MM.1S (cell line): Measurements from ENCODE around the gene CHERP.

Experiments
- DNase-seq: peaks from one replicate; pipeline ENCODE4 v3.0.0-alpha.2; 2015
- H2AFZ ChIP-seq: fragments of 300-600 bp; sonication (generic); 2 replicates; pipeline ENCODE4 v1.6.0; 2016; ENCODE audit warnings: antibody characterized with exemption, low read length
- H3F3A ChIP-seq: fragments of 300-600 bp; sonication (generic); 2 replicates; pipeline ENCODE4 v1.6.1; 2016; ENCODE audit warnings: mild to moderate bottlenecking, antibody characterized with exemption, low read length, moderate library complexity, mixed read lengths; ENCODE audit not compliant: insufficient read depth
- H3K27ac ChIP-seq: fragments of 300-600 bp; sonication (generic); 2 replicates; pipeline ENCODE4 v1.5.1; 2016; ENCODE audit warnings: mild to moderate bottlenecking, low read length
- H3K27me3 ChIP-seq: fragments of 300-600 bp; sonication (generic); replicated peaks from 2 replicates; pipeline ENCODE4 v1.6.0; 2016; ENCODE audit warnings: low read length; ENCODE audit not compliant: insufficient read depth
- H3K36me3 ChIP-seq: fragments of 300-600 bp; sonication (generic); replicated peaks from 2 replicates; pipeline ENCODE4 v1.6.1; 2016; ENCODE audit warnings: mild to moderate bottlenecking, low read length, mixed read lengths; ENCODE audit not compliant: insufficient read depth
- H3K4me1 ChIP-seq: fragments of 300-600 bp; sonication (generic); 2 replicates; pipeline ENCODE4 v1.6.1; 2016; ENCODE audit warnings: low read length, mixed read lengths
- H3K4me2 ChIP-seq: fragments of 300-600 bp; sonication (generic); 2 replicates; pipeline ENCODE4 v1.6.0; 2016; ENCODE audit warnings: low read depth, low read length
- H3K4me3 ChIP-seq: fragments of 300-600 bp; sonication (generic); 2 replicates; pipeline ENCODE4 v1.5.1; 2016; ENCODE audit warnings: low read length, mixed read lengths
- H3K79me2 ChIP-seq: fragments of 300-600 bp; sonication (generic); 2 replicates; pipeline ENCODE4 v1.6.1; 2016; ENCODE audit warnings: mixed run types, low read length, mixed read lengths
- H3K9ac ChIP-seq: fragments of 300-600 bp; sonication (generic); 2 replicates; pipeline ENCODE4 v1.6.1; 2016; ENCODE audit warnings: low read length, mixed read lengths
- H3K9me2 ChIP-seq: fragments of 300-600 bp; sonication (generic); replicated peaks from 2 replicates; pipeline ENCODE4 v1.6.1; 2016; ENCODE audit warnings: mild to moderate bottlenecking, low read length, mixed read lengths; ENCODE audit not compliant: insufficient read depth
- H3K9me3 ChIP-seq: fragments of 300-600 bp; sonication (generic); replicated peaks from 2 replicates; pipeline ENCODE4 v1.6.1; 2016; ENCODE audit warnings: mild to moderate bottlenecking, low read length, mixed read lengths; ENCODE audit not compliant: insufficient read depth
- H4K20me1 ChIP-seq: fragments of 300-600 bp; sonication (generic); 2 replicates; pipeline ENCODE4 v1.6.1; 2016; ENCODE audit warnings: mild to moderate bottlenecking, low read length, moderate library complexity, mixed read lengths; ENCODE audit not compliant: insufficient read depth
- CTCF ChIP-seq: fragments of 300-600 bp; sonication (generic); IDR thresholded peaks from 2 replicates; pipeline ENCODE4 v1.5.1; 2016; ENCODE audit warnings: antibody characterized with exemption, low read length, mixed read lengths
- EZH2 ChIP-seq: fragments of 300-600 bp; sonication (generic); optimal IDR thresholded peaks from 2 replicates; pipeline ENCODE3; 2017; ENCODE audit warnings: low read depth, mild to moderate bottlenecking, antibody characterized with exemption, low read length, mixed read lengths
- EZH2phosphoT487 ChIP-seq: fragments of 300-600 bp; sonication (generic); IDR thresholded peaks from 2 replicates; pipeline ENCODE4 v1.6.1; 2018; ENCODE audit warnings: antibody characterized with exemption, low read length

Gene CHERP

DNA sequence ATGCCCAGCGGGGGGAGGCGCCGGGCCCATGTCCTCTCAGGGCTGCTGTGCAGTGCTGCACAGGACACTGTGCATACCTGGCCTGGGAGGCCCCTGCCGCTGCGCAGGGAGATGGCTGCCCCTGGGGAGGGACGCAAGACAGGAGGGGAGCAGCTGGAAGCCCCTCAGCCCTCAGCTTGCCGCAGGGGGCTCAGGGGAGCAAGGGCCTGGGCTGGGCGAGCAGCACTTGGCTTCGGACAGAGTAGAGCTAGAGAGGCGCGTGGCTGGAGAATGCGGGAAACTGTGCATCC is 10.9 kb downstream of the CHERP start:
- no peak overlapping the region for H3K4me2 ChIP-seq
- H3K9me3 ChIP-seq: no peaks in the 10 kb centered on the region
- H3K79me2 ChIP-seq: peaks cover 63% of the 10 kb centered on the region
- no peak overlapping the region for H3K9ac ChIP-seq
- H3K9me2 ChIP-seq: no peaks in the 10 kb centered on the region
- no peak overlapping the region for H3K4me3 ChIP-seq
- no peak overlapping the region for H3K27ac ChIP-seq
- no peak for DNase-seq
- no peaks in the 10 kb centered on the region for H3K27me3 ChIP-seq
- TF ChIP-seq EZH2 (no peak), EZH2phosphoT487 (no peak), CTCF (no peak)
- H2AFZ ChIP-seq: no peak overlapping the region
- H4K20me1 ChIP-seq: peaks cover 5% of the 10 kb centered on the region
- peaks cover 4% of the 10 kb centered on the region for H3K36me3 ChIP-seq
- H3F3A ChIP-seq: no peaks in the 10 kb centered on the region
- H3K4me1 ChIP-seq: no peaks in the 10 kb centered on the region

DNA sequence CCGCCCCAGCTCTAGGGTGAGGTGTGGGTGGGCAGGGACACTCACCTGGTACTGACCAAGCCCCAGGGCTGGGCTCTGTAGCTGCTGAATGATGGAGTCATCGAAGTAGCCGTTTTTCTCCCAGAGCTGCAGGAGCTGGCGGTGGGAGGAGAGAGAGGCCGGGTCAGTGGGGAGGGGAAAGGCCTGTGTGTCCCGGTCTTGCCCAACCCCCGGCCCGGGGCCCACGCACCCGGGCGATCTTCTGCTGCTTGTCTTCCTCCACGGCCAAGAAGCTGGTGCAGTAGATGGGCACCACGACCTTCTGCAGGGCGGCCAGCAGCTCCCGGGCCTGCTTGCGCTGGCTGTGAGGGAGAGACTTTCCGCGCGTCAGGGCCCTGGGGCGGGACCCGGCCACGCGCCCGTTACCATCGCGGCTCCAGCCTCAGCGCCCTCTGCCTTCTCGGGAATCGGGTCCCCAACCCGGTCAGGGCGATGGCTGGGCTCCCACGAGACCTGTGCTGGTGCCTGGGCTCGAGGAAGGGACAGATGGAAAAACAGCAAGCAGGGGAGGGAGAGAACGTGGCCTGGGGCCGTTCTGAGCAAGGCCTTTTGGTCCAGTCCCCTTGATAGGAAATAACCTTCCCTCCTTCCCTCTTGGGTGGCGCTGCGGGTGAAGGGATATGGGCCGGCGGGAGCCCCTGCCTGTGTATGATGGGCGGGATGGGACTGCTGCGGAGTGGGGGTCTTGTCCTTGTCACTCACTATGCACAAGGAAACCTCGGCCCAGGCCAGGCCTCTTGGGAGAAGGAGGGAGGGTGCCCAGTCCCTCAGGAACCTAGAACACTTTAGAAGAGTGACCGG is 11.5 kb downstream of the CHERP start:
- no peak overlapping the region for H3K4me2 ChIP-seq
- no peaks in the 10 kb centered on the region for H3K9me3 ChIP-seq
- no peaks in the 10 kb centered on the region for H3K9me2 ChIP-seq
- TF ChIP-seq EZH2phosphoT487 (no peak), CTCF (no peak), EZH2 (no peak)
- H3K4me3 ChIP-seq: no peak overlapping the region
- no peaks in the 10 kb centered on the region for H4K20me1 ChIP-seq
- H3K36me3 ChIP-seq: peaks cover 4% of the 10 kb centered on the region
- no peaks in the 10 kb centered on the region for H3K4me1 ChIP-seq
- no peak overlapping the region for H2AFZ ChIP-seq
- H3K79me2 ChIP-seq: peaks cover 62% of the 10 kb centered on the region
- no peaks in the 10 kb centered on the region for H3F3A ChIP-seq
- DNase-seq: no peak
- no peaks in the 10 kb centered on the region for H3K27me3 ChIP-seq
- no peak overlapping the region for H3K9ac ChIP-seq
- no peak overlapping the region for H3K27ac ChIP-seq

DNA sequence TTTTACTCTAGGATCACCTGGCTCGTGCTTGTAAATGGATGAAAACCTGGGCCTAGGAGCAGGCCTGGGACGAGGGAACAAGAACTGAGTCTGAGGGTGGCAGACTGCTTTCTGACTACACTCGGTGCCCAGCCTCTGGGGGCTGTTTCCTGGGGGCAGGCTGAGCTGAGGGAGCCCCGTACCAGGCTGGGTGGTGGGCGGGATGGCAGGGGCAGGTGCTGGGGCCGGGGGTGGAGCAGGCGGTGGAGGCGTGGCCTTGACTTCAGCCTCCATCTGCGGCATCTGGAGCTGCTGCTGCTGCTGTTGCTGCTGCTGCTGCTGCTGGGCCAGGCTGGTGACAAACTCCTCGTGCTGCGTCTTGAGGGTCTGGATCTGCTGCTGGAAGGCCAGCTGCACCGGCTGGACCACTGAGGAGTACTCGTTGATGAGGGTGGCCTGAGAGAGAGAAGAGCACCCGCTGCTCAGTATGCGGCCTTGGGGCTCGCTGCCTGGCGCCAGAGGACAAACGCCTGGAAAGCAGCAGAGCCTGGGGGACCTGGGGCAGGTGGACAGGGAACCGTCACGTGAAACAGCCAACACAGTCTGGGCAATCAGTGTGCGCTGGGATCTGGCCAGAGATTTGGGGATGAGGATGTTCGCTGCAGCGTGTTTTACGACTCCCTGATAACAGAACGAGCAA is 12.6 kb downstream of the CHERP start:
- Histone ChIP-seq H3K9ac (no peak overlapping the region), H3K4me1 (no peaks in the 10 kb centered on the region), H2AFZ (no peak overlapping the region), H3K36me3 (peaks cover 4% of the 10 kb centered on the region), H3K27me3 (no peaks in the 10 kb centered on the region), H3K4me2 (no peak overlapping the region), H3K9me2 (no peaks in the 10 kb centered on the region), H3K4me3 (no peak overlapping the region), H3K27ac (no peak overlapping the region), H3K9me3 (no peaks in the 10 kb centered on the region), H3K79me2 (peaks cover 51% of the 10 kb centered on the region), H3F3A (no peaks in the 10 kb centered on the region), H4K20me1 (no peaks in the 10 kb centered on the region)
- TF ChIP-seq EZH2 (no peak), EZH2phosphoT487 (no peak), CTCF (no peak)
- no peak for DNase-seq
